ENCODE results near the gene FAM162A.
A peak's percentile ranks its signal among the peaks of the same experiment; 100 is the strongest.
"Not testable (repeated sequence)": the region's sequence is repeated elsewhere in the genome, so short reads cannot be mapped to it uniquely, and the experiment has no call there.

The FAM162A gene

GRCh38 chr3:122415762-122416654 is 32.0 kb downstream of the FAM162A start, which contains the start of gene WDR5B:
Gene WDR5B (minus strand): TSS chr3:122416062. CDS start chr3:122415528, 534 bp downstream.
- Histone ChIP-seq H3K9me3 (ENCODE audit: control insufficient read depth, insufficient read depth, low read length) (no peaks in the 10 kb centered on the region), H3K36me3 (ENCODE audit: control insufficient read depth, insufficient read depth, low read length) (no peaks in the 10 kb centered on the region), H3K27me3 (ENCODE audit: control insufficient read depth, insufficient read depth, low read length) (no peaks in the 10 kb centered on the region), H3K27ac (ENCODE audit: low read length) (no peak within 1 kb of the TSS), H3K4me3 (ENCODE audit: low read length) (peak within 1 kb of the TSS; percentile 91), H3K4me1 (ENCODE audit: control insufficient read depth, insufficient read depth, low read length) (no peaks in the 10 kb centered on the region)
- peak; percentile 96 for DNase-seq (ENCODE audit: low read depth, low spot score)
- no CpG with 5 or more reads among the region's 48 CpGs for WGBS (ENCODE audit: insufficient coverage, insufficient read length)

- no peaks in the 10 kb centered on the region for H3K9me3 ChIP-seq (ENCODE audit: control insufficient read depth, insufficient read depth, low read length)
- H3K4me1 ChIP-seq (ENCODE audit: control insufficient read depth, insufficient read depth, low read length) = no peaks in the 10 kb centered on the region
- H3K27me3 ChIP-seq (ENCODE audit: control insufficient read depth, insufficient read depth, low read length) = no peaks in the 10 kb centered on the region
- WGBS (ENCODE audit: insufficient coverage, insufficient read length) = no CpG with 5 or more reads among the region's 14 CpGs
- no peaks in the 10 kb centered on the region for H3K36me3 ChIP-seq (ENCODE audit: control insufficient read depth, insufficient read depth, low read length)
- no peak overlapping the region for H3K27ac ChIP-seq (ENCODE audit: low read length)
- DNase-seq (ENCODE audit: low read depth, low spot score) = no peak
- H3K4me3 ChIP-seq (ENCODE audit: low read length) = no peak overlapping the region; the same call in 1 of the 2 replicates
These were observed 33.0 kb downstream of the FAM162A start for GRCh38 chr3:122416966-122417365.

- WGBS (ENCODE audit: insufficient coverage, insufficient read length) = no CpG with 5 or more reads among the region's 4 CpGs
- Histone ChIP-seq H3K27me3 (ENCODE audit: control insufficient read depth, insufficient read depth, low read length) (no peaks in the 10 kb centered on the region), H3K4me3 (ENCODE audit: low read length) (no peak overlapping the region), H3K4me1 (ENCODE audit: control insufficient read depth, insufficient read depth, low read length) (no peaks in the 10 kb centered on the region), H3K36me3 (ENCODE audit: control insufficient read depth, insufficient read depth, low read length) (peaks cover 1% of the 10 kb centered on the region; the same call in 1 of the 2 replicates), H3K9me3 (ENCODE audit: control insufficient read depth, insufficient read depth, low read length) (no peaks in the 10 kb centered on the region), H3K27ac (ENCODE audit: low read length) (no peak overlapping the region)
- DNase-seq (ENCODE audit: low read depth, low spot score) = no peak
These were observed 37.1 kb downstream of the FAM162A start for GRCh38 chr3:122421101-122421500.

GRCh38 chr3:122421836-122422235 is 37.9 kb downstream of the FAM162A start:
- Histone ChIP-seq H3K36me3 (ENCODE audit: control insufficient read depth, insufficient read depth, low read length) (peaks cover 6% of the 10 kb centered on the region; the same call in 1 of the 2 replicates), H3K27ac (ENCODE audit: low read length) (no peak overlapping the region)

GRCh38 chr3:122427857-122428471 is 44.0 kb downstream of the FAM162A start:
- peaks cover 7% of the 10 kb centered on the region; the same call in 1 of the 2 replicates for H3K36me3 ChIP-seq (ENCODE audit: control insufficient read depth, insufficient read depth, low read length)
- DNase-seq (ENCODE audit: low read depth, low spot score) = no peak
- H3K9me3 ChIP-seq (ENCODE audit: control insufficient read depth, insufficient read depth, low read length) = no peaks in the 10 kb centered on the region
- no CpG with 5 or more reads among the region's 2 CpGs for WGBS (ENCODE audit: insufficient coverage, insufficient read length)
- H3K27ac ChIP-seq (ENCODE audit: low read length) = no peak overlapping the region
- no peaks in the 10 kb centered on the region for H3K4me1 ChIP-seq (ENCODE audit: control insufficient read depth, insufficient read depth, low read length)
- no peak overlapping the region for H3K4me3 ChIP-seq (ENCODE audit: low read length)
- H3K27me3 ChIP-seq (ENCODE audit: control insufficient read depth, insufficient read depth, low read length) = no peaks in the 10 kb centered on the region

More at GRCh38 chr3:122421836-122422235, 37.9 kb downstream of the FAM162A start:
- no CpG with 5 or more reads among the region's 2 CpGs for WGBS (ENCODE audit: insufficient coverage, insufficient read length)
- no peaks in the 10 kb centered on the region for H3K9me3 ChIP-seq (ENCODE audit: control insufficient read depth, insufficient read depth, low read length)
- H3K4me1 ChIP-seq (ENCODE audit: control insufficient read depth, insufficient read depth, low read length) = no peaks in the 10 kb centered on the region
- no peak for DNase-seq (ENCODE audit: low read depth, low spot score)
- H3K4me3 ChIP-seq (ENCODE audit: low read length) = no peak overlapping the region
- H3K27me3 ChIP-seq (ENCODE audit: control insufficient read depth, insufficient read depth, low read length) = no peaks in the 10 kb centered on the region

- H3K9me3 ChIP-seq (ENCODE audit: control insufficient read depth, insufficient read depth, low read length) = no peaks in the 10 kb centered on the region
- no peak for DNase-seq (ENCODE audit: low read depth, low spot score)
- no peak overlapping the region for H3K27ac ChIP-seq (ENCODE audit: low read length)
- H3K27me3 ChIP-seq (ENCODE audit: control insufficient read depth, insufficient read depth, low read length) = no peaks in the 10 kb centered on the region
- WGBS (ENCODE audit: insufficient coverage, insufficient read length) = no CpG with 5 or more reads among the region's 2 CpGs
- no peak overlapping the region for H3K4me3 ChIP-seq (ENCODE audit: low read length)
- no peaks in the 10 kb centered on the region for H3K4me1 ChIP-seq (ENCODE audit: control insufficient read depth, insufficient read depth, low read length)
- H3K36me3 ChIP-seq (ENCODE audit: control insufficient read depth, insufficient read depth, low read length) = peaks cover 7% of the 10 kb centered on the region; the same call in 1 of the 2 replicates
These were observed 46.4 kb downstream of the FAM162A start for GRCh38 chr3:122430371-122430770.

GRCh38 chr3:122435950-122436349 is 52.0 kb downstream of the FAM162A start:
- no peak overlapping the region for H3K27ac ChIP-seq (ENCODE audit: low read length)
- H3K4me3 ChIP-seq (ENCODE audit: low read length) = no peak overlapping the region
- H3K4me1 ChIP-seq (ENCODE audit: control insufficient read depth, insufficient read depth, low read length) = no peaks in the 10 kb centered on the region
- H3K9me3 ChIP-seq (ENCODE audit: control insufficient read depth, insufficient read depth, low read length) = no peaks in the 10 kb centered on the region
- DNase-seq (ENCODE audit: low read depth, low spot score) = no peak
- H3K27me3 ChIP-seq (ENCODE audit: control insufficient read depth, insufficient read depth, low read length) = no peaks in the 10 kb centered on the region
- WGBS (ENCODE audit: insufficient coverage, insufficient read length) = no CpG with 5 or more reads among the region's 9 CpGs
- H3K36me3 ChIP-seq (ENCODE audit: control insufficient read depth, insufficient read depth, low read length) = peaks cover 8% of the 10 kb centered on the region; the same call in 1 of the 2 replicates

- Histone ChIP-seq H3K27me3 (ENCODE audit: control insufficient read depth, insufficient read depth, low read length) (no peaks in the 10 kb centered on the region), H3K36me3 (ENCODE audit: control insufficient read depth, insufficient read depth, low read length) (peaks cover 2% of the 10 kb centered on the region; the same call in 1 of the 2 replicates), H3K27ac (ENCODE audit: low read length) (no peak overlapping the region), H3K4me1 (ENCODE audit: control insufficient read depth, insufficient read depth, low read length) (peaks cover 3% of the 10 kb centered on the region; the same call in 1 of the 2 replicates), H3K9me3 (ENCODE audit: control insufficient read depth, insufficient read depth, low read length) (no peaks in the 10 kb centered on the region), H3K4me3 (ENCODE audit: low read length) (no peak overlapping the region)
- WGBS (ENCODE audit: insufficient coverage, insufficient read length) = no CpG with 5 or more reads among the region's 10 CpGs
- DNase-seq (ENCODE audit: low read depth, low spot score) = peak; percentile 47
These were observed 59.1 kb downstream of the FAM162A start for GRCh38 chr3:122443090-122443489.

- H3K4me3 ChIP-seq (ENCODE audit: low read length); DNase-seq (ENCODE audit: low read depth, low spot score); H3K4me1 ChIP-seq (ENCODE audit: control insufficient read depth, insufficient read depth, low read length); H3K36me3 ChIP-seq (ENCODE audit: control insufficient read depth, insufficient read depth, low read length); H3K27ac ChIP-seq (ENCODE audit: low read length); H3K27me3 ChIP-seq (ENCODE audit: control insufficient read depth, insufficient read depth, low read length); H3K9me3 ChIP-seq (ENCODE audit: control insufficient read depth, insufficient read depth, low read length): not testable (repeated sequence)
- WGBS (ENCODE audit: insufficient coverage, insufficient read length) = no CpG with 5 or more reads among the region's 11 CpGs
These were observed 59.9 kb downstream of the FAM162A start for GRCh38 chr3:122443762-122444490.

- DNase-seq (ENCODE audit: low read depth, low spot score); H3K4me1 ChIP-seq (ENCODE audit: control insufficient read depth, insufficient read depth, low read length); H3K9me3 ChIP-seq (ENCODE audit: control insufficient read depth, insufficient read depth, low read length); H3K4me3 ChIP-seq (ENCODE audit: low read length); H3K27ac ChIP-seq (ENCODE audit: low read length); H3K36me3 ChIP-seq (ENCODE audit: control insufficient read depth, insufficient read depth, low read length); H3K27me3 ChIP-seq (ENCODE audit: control insufficient read depth, insufficient read depth, low read length): not testable (repeated sequence)
- WGBS (ENCODE audit: insufficient coverage, insufficient read length) = no CpG with 5 or more reads among the region's 5 CpGs
These were observed 60.5 kb downstream of the FAM162A start for GRCh38 chr3:122444491-122444887.
